ENCODE results near the gene ITGB8. TPM values are rescaled to one million over a fixed set of nuclear protein-coding genes. Genes with fewer than 3 reads are reported as not detected.

ITGB8 gene
- total RNA-seq, result 10 to 100 TPM in 1 of 2 donors, 1 to 10 TPM in 1; 9.5 to 11.9 TPM

DNA sequence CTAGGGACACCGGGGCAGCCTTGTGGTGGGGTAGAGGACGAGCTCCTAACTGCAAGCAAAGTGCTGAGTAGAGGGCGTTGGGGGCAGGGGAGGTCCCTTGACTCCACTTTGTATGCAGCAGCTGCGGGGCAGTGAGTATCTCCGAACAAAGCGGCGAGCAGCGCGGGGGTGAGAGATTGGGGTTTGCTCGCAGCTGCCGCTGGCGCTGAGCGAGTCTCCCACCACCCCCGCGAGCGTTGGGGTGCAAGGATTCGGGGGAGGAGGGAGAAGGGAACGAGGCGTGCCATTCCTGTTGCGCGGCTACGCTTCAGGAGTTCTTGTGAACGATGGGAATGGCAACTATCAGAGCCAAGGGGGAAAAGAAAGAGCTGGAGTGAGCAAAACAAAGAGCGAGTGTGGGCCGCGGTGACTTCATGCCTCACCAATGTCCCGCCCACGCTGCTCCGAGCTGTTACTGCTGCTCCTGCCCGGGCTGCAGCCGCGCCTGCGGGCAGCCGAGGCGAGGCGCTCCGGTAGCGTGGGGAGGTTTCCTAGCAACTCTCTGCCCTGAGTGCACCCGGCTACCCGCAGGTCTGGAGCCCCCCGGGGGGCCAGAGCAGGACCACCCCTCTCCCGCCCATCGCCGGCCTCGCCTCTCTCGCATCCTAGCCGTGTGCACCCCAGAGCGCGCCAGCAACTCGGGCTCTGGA lies at the start of gene ITGB8:
Gene ITGB8, plus strand, starts transcription at position 662 of the 689 bp plus-strand sequence. CDS start 907 bp downstream, outside the sequence.
- peak; percentile 83 for DNase-seq (ENCODE audit: low spot score)
- TF ChIP-seq CTCF (IDR thresholded peaks at IDR 0.05), result no peak
- peaks cover 0 to 4% of the 10 kb centered on the region in 2 donors for H3K4me1 ChIP-seq (ENCODE audit: control insufficient read depth in 1 of 2, low read depth in 2 of 2)
- H3K9me3 ChIP-seq, result no peaks in the 10 kb centered on the region
- peak within 1 kb of the TSS; percentile 93 for H3K4me3 ChIP-seq
- H3K27me3 ChIP-seq (replicated peaks; ENCODE audit: insufficient read depth), result no peaks in the 10 kb centered on the region
- H3K36me3 ChIP-seq, result no peaks in the 10 kb centered on the region
- peak; percentile 61 for ATAC-seq (ENCODE audit: insufficient number of reproducible peaks, low FRiP score, low read depth)
- peak within 1 kb of the TSS; percentile 86 to 92 for H3K27ac ChIP-seq

GRCh38 chr7:20282959-20283358 lies 47.7 kb upstream of the ITGB8 start:
- H3K9me3 ChIP-seq, result no peaks in the 10 kb centered on the region
- H3K27me3 ChIP-seq (replicated peaks; ENCODE audit: insufficient read depth), result no peaks in the 10 kb centered on the region
- DNase-seq (ENCODE audit: low spot score) (no peak), ATAC-seq (ENCODE audit: insufficient number of reproducible peaks, low FRiP score, low read depth) (no peak)
- no peaks in the 10 kb centered on the region for H3K4me1 ChIP-seq (ENCODE audit: control insufficient read depth in 1 of 2, low read depth in 2 of 2)
- H3K4me3 ChIP-seq, result no peak overlapping the region
- no peak overlapping the region for H3K27ac ChIP-seq
- H3K36me3 ChIP-seq, result no peaks in the 10 kb centered on the region
- TF ChIP-seq CTCF (IDR thresholded peaks at IDR 0.05), result no peak

DNA sequence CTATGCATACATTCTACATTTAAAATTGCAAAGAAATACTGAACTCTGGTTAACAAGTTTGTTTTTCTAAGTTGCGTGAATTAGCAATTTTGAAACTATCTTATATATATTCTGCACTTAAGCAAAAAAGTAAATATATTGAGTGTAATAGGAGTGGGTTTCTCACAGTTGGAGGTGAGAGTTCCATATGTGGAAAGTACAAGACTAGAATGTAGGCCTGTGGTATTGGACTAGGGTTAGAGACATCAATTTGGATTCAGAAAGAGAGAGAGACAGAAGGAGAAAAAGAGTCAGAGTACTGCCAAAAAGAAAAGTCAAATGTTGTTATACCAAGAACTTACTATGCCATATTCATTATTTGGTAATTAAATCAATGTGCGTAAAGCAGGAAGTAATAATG lies 47.3 kb upstream of the ITGB8 start:
- Histone ChIP-seq H3K27me3 (replicated peaks; ENCODE audit: insufficient read depth) (no peaks in the 10 kb centered on the region), H3K36me3 (no peaks in the 10 kb centered on the region), H3K9me3 (no peaks in the 10 kb centered on the region), H3K27ac (no peak overlapping the region), H3K4me1 (ENCODE audit: control insufficient read depth in 1 of 2, low read depth in 2 of 2) (no peaks in the 10 kb centered on the region), H3K4me3 (no peak overlapping the region)
- no peak for ATAC-seq (ENCODE audit: insufficient number of reproducible peaks, low FRiP score, low read depth)
- TF ChIP-seq CTCF (IDR thresholded peaks at IDR 0.05), result no peak
- DNase-seq (ENCODE audit: low spot score), result no peak

- Histone ChIP-seq H3K36me3 (no peaks in the 10 kb centered on the region), H3K9me3 (no peaks in the 10 kb centered on the region), H3K4me1 (ENCODE audit: control insufficient read depth in 1 of 2, low read depth in 2 of 2) (no peaks in the 10 kb centered on the region), H3K4me3 (no peak overlapping the region), H3K27ac (no peak overlapping the region), H3K27me3 (replicated peaks; ENCODE audit: insufficient read depth) (no peaks in the 10 kb centered on the region)
- no peak for DNase-seq (ENCODE audit: low spot score)
- ATAC-seq (ENCODE audit: insufficient number of reproducible peaks, low FRiP score, low read depth), result no peak
- TF ChIP-seq CTCF (IDR thresholded peaks at IDR 0.05), result no peak
Observed at GRCh38 chr7:20284003-20284770, 46.5 kb upstream of the ITGB8 start.

- TF ChIP-seq CTCF (IDR thresholded peaks at IDR 0.05), result no peak
- H3K36me3 ChIP-seq, result no peaks in the 10 kb centered on the region
- no peaks in the 10 kb centered on the region for H3K9me3 ChIP-seq
- no peak overlapping the region for H3K4me3 ChIP-seq
- no peaks in the 10 kb centered on the region for H3K27me3 ChIP-seq (replicated peaks; ENCODE audit: insufficient read depth)
- H3K27ac ChIP-seq, result no peak overlapping the region
- no peaks in the 10 kb centered on the region for H3K4me1 ChIP-seq (ENCODE audit: control insufficient read depth in 1 of 2, low read depth in 2 of 2)
- no peak for ATAC-seq (ENCODE audit: insufficient number of reproducible peaks, low FRiP score, low read depth)
- no peak for DNase-seq (ENCODE audit: low spot score)
Observed at GRCh38 chr7:20284771-20285143, 45.9 kb upstream of the ITGB8 start.

Data from thoracic aorta (tissue), 2 donors.